SK-N-SH (cell line): ENCODE results near the gene MAP2K5. TPM values are rescaled to one million over a fixed set of nuclear protein-coding genes. Genes with fewer than 3 reads are reported as not detected.

Experiments used
- CTCF ChIA-PET: fragments of 300-600, 350-600 bp; formaldehyde crosslinking; extraction: SDS; loops from one replicate; lab custom pipeline; 2021; lab: Yijun Ruan, JAX
- POLR2A ChIA-PET: fragments of 350-600 bp; sonication (Branson Sonifier 250); formaldehyde crosslinking; extraction: SDS; loops from one replicate; lab custom pipeline; 2020; ENCODE audit warnings: antibody characterized with exemption, inconsistent platforms; lab: Yijun Ruan, JAX
- DNase-seq: peaks from one replicate; pipeline ENCODE4 v3.0.0; 2012
- H2AFZ ChIP-seq: fragments of 200-600 bp; sonication (generic); 2 replicates; pipeline ENCODE4 v1.8.1; 2016; ENCODE audit warnings: antibody characterized with exemption, mild to moderate bottlenecking, low read depth
- H3F3A ChIP-seq: fragments of 200-600 bp; sonication (generic); replicated peaks from 2 replicates; pipeline ENCODE3; 2016; ENCODE audit warnings: antibody characterized with exemption, mild to moderate bottlenecking; ENCODE audit not compliant: insufficient read depth
- H3K27ac ChIP-seq, 2 experiments: fragments of 200-500 bp in 1 of 2; fragments of 200-600 bp in 1 of 2; sonication (Bioruptor generic) in 1 of 2; sonication (generic), shearing (Covaris generic) in 1 of 2; 2 replicates each; pipeline versions ENCODE4 v1.5.1 to v1.6.1; 2014 to 2016; ENCODE audit warnings: low read depth in 2 of 2, inconsistent platforms in 1 of 2, low read length in 1 of 2, mild to moderate bottlenecking in 1 of 2, mixed read lengths in 1 of 2
- H3K27me3 ChIP-seq: fragments of 200-600 bp; sonication (generic), shearing (Covaris generic); 2 replicates; pipeline ENCODE4 v1.6.1; 2016; ENCODE audit warnings: mixed run types; ENCODE audit not compliant: insufficient read depth
- H3K36me3 ChIP-seq, 2 experiments: fragments of 200-500 bp in 1 of 2; fragments of 200-600 bp in 1 of 2; sonication (Bioruptor generic) in 1 of 2; sonication (generic) in 1 of 2; replicated peaks in 1 of 2; 2 replicates each; pipeline versions ENCODE3 to v1.5.1; 2014 to 2016; ENCODE audit warnings: low read length in 1 of 2, mild to moderate bottlenecking in 1 of 2; ENCODE audit not compliant: insufficient read depth in 2 of 2, control insufficient read depth in 1 of 2
- H3K4me1 ChIP-seq, 2 experiments: fragments of 200-500 bp in 1 of 2; fragments of 200-600 bp in 1 of 2; sonication (Bioruptor generic) in 1 of 2; sonication (generic), shearing (Covaris generic) in 1 of 2; 2 replicates each; pipeline versions ENCODE4 v1.5.1 to v1.6.1; 2014 to 2016; ENCODE audit warnings: low read depth in 1 of 2, low read length in 1 of 2, mixed run types in 1 of 2; ENCODE audit not compliant: insufficient read depth in 2 of 2, control insufficient read depth in 1 of 2
- H3K4me2 ChIP-seq: fragments of 200-600 bp; sonication (generic), shearing (Covaris generic); 2 replicates; pipeline ENCODE4 v1.6.1; 2017; ENCODE audit warnings: mixed run types
- H3K4me3 ChIP-seq, 2 experiments: fragments of 200-500 bp in 1 of 2; fragments of 200-600 bp in 1 of 2; sonication (Bioruptor generic) in 1 of 2; sonication (generic), shearing (Covaris generic) in 1 of 2; 2 replicates each; pipeline versions ENCODE4 v1.5.1 to v1.8.1; 2014 to 2016; ENCODE audit warnings: low read depth in 2 of 2, inconsistent platforms in 1 of 2, low read length in 1 of 2, mild to moderate bottlenecking in 1 of 2, mixed read lengths in 1 of 2, moderate library complexity in 1 of 2
- H3K79me2 ChIP-seq: fragments of 200-600 bp; sonication (generic); 2 replicates; pipeline ENCODE4 v1.8.1; 2017; ENCODE audit warnings: mild to moderate bottlenecking; ENCODE audit not compliant: insufficient read depth
- H3K9ac ChIP-seq: fragments of 200-600 bp; sonication (generic); 2 replicates; pipeline ENCODE4 v1.6.1; 2017; ENCODE audit warnings: mixed run types
- H3K9me2 ChIP-seq: fragments of 200-600 bp; sonication (generic); 2 replicates; pipeline ENCODE4 v1.6.1; 2017; ENCODE audit warnings: mixed run types
- H3K9me3 ChIP-seq: fragments of 200-600 bp; sonication (generic); 2 replicates; pipeline ENCODE4 v1.6.1; 2017; ENCODE audit warnings: mixed run types, mild to moderate bottlenecking, moderate library complexity
- H4K20me1 ChIP-seq: fragments of 200-600 bp; sonication (generic); 2 replicates; pipeline ENCODE4 v1.6.1; 2017; ENCODE audit warnings: mild to moderate bottlenecking, mixed run types; ENCODE audit not compliant: insufficient read depth
- CHD2 ChIP-seq: fragments of 150-350 bp; IDR thresholded peaks from 2 replicates; pipeline ENCODE4 v1.6.1; 2018; ENCODE audit warnings: low read length; ENCODE audit not compliant: partially characterized antibody
- CTCF ChIP-seq: fragments of 200-600 bp; sonication (generic); IDR thresholded peaks from 2 replicates; pipeline ENCODE4 v1.6.1; 2017; ENCODE audit warnings: antibody characterized with exemption, mild to moderate bottlenecking, moderate library complexity
- ELF1 ChIP-seq: IDR thresholded peaks from 2 replicates; pipeline ENCODE4 v1.4.0; 2012
- EP300 ChIP-seq, 2 experiments: IDR thresholded peaks; 2 replicates each; pipeline versions ENCODE4 v1.4.0 to v1.6.1; 2012; ENCODE audit warnings: borderline replicate concordance in 1 of 2, low read depth in 1 of 2, low read length in 1 of 2
- FOSL2 ChIP-seq: IDR thresholded peaks from 2 replicates; pipeline ENCODE4 v1.4.0; 2012; ENCODE audit warnings: low read depth, mild to moderate bottlenecking, moderate library complexity, borderline replicate concordance
- FOXJ3 ChIP-seq: sonication (generic); formaldehyde crosslinking; IDR thresholded peaks from 2 replicates; pipeline ENCODE4 v1.5.1; 2020; ENCODE audit warnings: mild to moderate bottlenecking, missing genetic modification reagents
- FOXM1 ChIP-seq: IDR thresholded peaks from 2 replicates; pipeline ENCODE4 v1.4.0; 2012; ENCODE audit warnings: low read depth, mild to moderate bottlenecking
- GABPA ChIP-seq: IDR thresholded peaks from 2 replicates; pipeline ENCODE4 v1.4.0; 2012; ENCODE audit warnings: low read depth, mild to moderate bottlenecking
- GATA2 ChIP-seq: sonication (generic); formaldehyde crosslinking; IDR thresholded peaks from 2 replicates; pipeline ENCODE4 v1.5.0; 2020; ENCODE audit warnings: mild to moderate bottlenecking, missing genetic modification reagents
- MAX ChIP-seq: IDR thresholded peaks from 2 replicates; pipeline ENCODE4 v1.4.0; 2012; ENCODE audit warnings: low read depth
- MXI1 ChIP-seq: IDR thresholded peaks from 2 replicates; pipeline ENCODE4 v1.6.1; 2012; ENCODE audit warnings: mild to moderate bottlenecking, low read depth, low read length, improper control_type of control experiment
- NFIC ChIP-seq: IDR thresholded peaks from 2 replicates; pipeline ENCODE4 v1.4.0; 2012; ENCODE audit warnings: borderline replicate concordance
- POLR2AphosphoS5 ChIP-seq: IDR thresholded peaks from 2 replicates; pipeline ENCODE4 v1.6.1; 2012; ENCODE audit warnings: low read depth, low read length
- RAD21 ChIP-seq: IDR thresholded peaks from 2 replicates; pipeline ENCODE4 v1.6.1; 2012; ENCODE audit warnings: mild to moderate bottlenecking, low read length
- RCOR1 ChIP-seq: fragments of 150-350 bp; IDR thresholded peaks from 2 replicates; pipeline ENCODE4 v1.6.1; 2017; ENCODE audit warnings: antibody characterized with exemption, low read length
- RFX5 ChIP-seq: IDR thresholded peaks from 2 replicates; pipeline ENCODE4 v1.6.1; 2012; ENCODE audit warnings: mild to moderate bottlenecking, improper control_type of control experiment, low read length
- RXRA ChIP-seq: IDR thresholded peaks from 2 replicates; pipeline ENCODE4 v1.4.0; 2012; ENCODE audit warnings: low read depth, mild to moderate bottlenecking, borderline replicate concordance
- SIN3A ChIP-seq: IDR thresholded peaks from 2 replicates; pipeline ENCODE4 v1.6.1; 2012; ENCODE audit warnings: low read depth, mild to moderate bottlenecking, low read length, moderate library complexity, borderline replicate concordance
- TCF12 ChIP-seq: IDR thresholded peaks from 2 replicates; pipeline ENCODE4 v1.4.0; 2012
- TEAD4 ChIP-seq: IDR thresholded peaks from 2 replicates; pipeline ENCODE4 v1.4.0; 2012; ENCODE audit warnings: mild to moderate bottlenecking, borderline replicate concordance; ENCODE audit not compliant: insufficient read depth
- YY1 ChIP-seq: IDR thresholded peaks from 2 replicates; pipeline ENCODE4 v1.4.0; 2012; ENCODE audit warnings: low read depth, mild to moderate bottlenecking
- WGBS: methylation state at CpG from one replicate; pipeline ENCODE4 v1.1.6; 2017; ENCODE audit warnings: low lambda C conversion rate; 5-methylcytosine and 5-hydroxymethylcytosine counted together
- polyA plus RNA-seq, 3 experiments: library from polyadenylated mRNA; depleted of rRNA; stranded (reverse); fragments of >200 nt; gene quantifications; 2 replicates each; pipeline ENCODE4 v1.2.3, GENCODE V29; 2012
- TF ChIP-seq, protein P1 (sequence below): fragments of 150-350 bp; IDR thresholded peaks from 2 replicates; pipeline ENCODE4 v1.6.1; 2016; ENCODE audit warnings: mild to moderate bottlenecking, low read depth, low read length

Gene MAP2K5
- polyA plus RNA-seq, 1 of the 3 experiments (the other 2 are of a cell fraction): 6.2 TPM

- 49% methylated on average over 3 of the region's 3 CpGs for WGBS
- CTCF ChIA-PET: interaction anchor here (0.8 to 2.1 kb wide), 2 partner anchors 55 to 272 kb away, joined by 3 to 8 read pairs; no protein-coding TSS in a partner anchor
These were observed 30.4 kb upstream of the MAP2K5 start for GRCh38 chr15:67512140-67512539.

GRCh38 chr15:67512933-67513714, 29.4 kb upstream of the MAP2K5 start:
- whole genome bisulfite sequencing: 74% methylated on average over 9 of the region's 9 CpGs
- peaks cover 0 to 9% of the 10 kb centered on the region in 2 experiments for H3K36me3 ChIP-seq
- ChIA-PET CTCF (no interaction called here), POLR2A (no interaction called here)
- H3K9me2 ChIP-seq: no peaks in the 10 kb centered on the region
- no peaks in the 10 kb centered on the region for H4K20me1 ChIP-seq
- H2AFZ ChIP-seq: no peak overlapping the region
- H3K9me3 ChIP-seq: no peaks in the 10 kb centered on the region
- H3F3A ChIP-seq: peaks cover 14% of the 10 kb centered on the region
- H3K79me2 ChIP-seq: no peaks in the 10 kb centered on the region
- no peaks in the 10 kb centered on the region for H3K27me3 ChIP-seq
- no peak overlapping the region for H3K9ac ChIP-seq
- no peak overlapping the region for H3K4me3 ChIP-seq
- H3K4me1 ChIP-seq: peaks cover 0 to 12% of the 10 kb centered on the region in 2 experiments; a peak in 1 of 4 replicates
- no peak for DNase-seq
- H3K27ac ChIP-seq: no peak overlapping the region
- no peak overlapping the region for H3K4me2 ChIP-seq
- TF ChIP-seq EP300 (IDR thresholded peaks at IDR 0.05; ENCODE audit: borderline replicate concordance in 1 of 2, low read depth in 1 of 2, low read length in 1 of 2) (no peak), FOSL2 (no peak), RXRA (no peak), RCOR1 (no peak), NFIC (no peak), GATA2 (CRISPR knock-in tag) (no peak), TCF12 (no peak), TEAD4 (no peak), GABPA (no peak), SIN3A (no peak), FOXJ3 (CRISPR knock-in tag) (no peak), RAD21 (no peak), ELF1 (no peak)
- TF ChIP-seq, protein P1, sequence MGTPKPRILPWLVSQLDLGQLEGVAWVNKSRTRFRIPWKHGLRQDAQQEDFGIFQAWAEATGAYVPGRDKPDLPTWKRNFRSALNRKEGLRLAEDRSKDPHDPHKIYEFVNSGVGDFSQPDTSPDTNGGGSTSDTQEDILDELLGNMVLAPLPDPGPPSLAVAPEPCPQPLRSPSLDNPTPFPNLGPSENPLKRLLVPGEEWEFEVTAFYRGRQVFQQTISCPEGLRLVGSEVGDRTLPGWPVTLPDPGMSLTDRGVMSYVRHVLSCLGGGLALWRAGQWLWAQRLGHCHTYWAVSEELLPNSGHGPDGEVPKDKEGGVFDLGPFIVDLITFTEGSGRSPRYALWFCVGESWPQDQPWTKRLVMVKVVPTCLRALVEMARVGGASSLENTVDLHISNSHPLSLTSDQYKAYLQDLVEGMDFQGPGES: no peak

More at GRCh38 chr15:67512140-67512539, 30.4 kb upstream of the MAP2K5 start:
- TF ChIP-seq FOXM1 (no peak), MAX (no peak), CHD2 (no peak), MXI1 (no peak), GATA2 (CRISPR knock-in tag) (no peak), CTCF (no peak), POLR2AphosphoS5 (no peak), YY1 (no peak), TCF12 (no peak), FOXJ3 (CRISPR knock-in tag) (no peak), RFX5 (no peak)
- TF ChIP-seq, protein P1: no peak
- Histone ChIP-seq H3K27ac (no peak overlapping the region), H3K9ac (no peak overlapping the region), H3K9me3 (no peaks in the 10 kb centered on the region), H4K20me1 (no peaks in the 10 kb centered on the region), H3K27me3 (no peaks in the 10 kb centered on the region), H2AFZ (no peak overlapping the region), H3K9me2 (no peaks in the 10 kb centered on the region), H3K36me3 (peaks cover 0 to 9% of the 10 kb centered on the region in 2 experiments), H3K4me2 (no peak overlapping the region), H3K79me2 (no peaks in the 10 kb centered on the region), H3F3A (peaks cover 14% of the 10 kb centered on the region), H3K4me1 (peaks cover 0 to 12% of the 10 kb centered on the region in 2 experiments; a peak in 1 of 4 replicates), H3K4me3 (no peak overlapping the region)
- no peak for DNase-seq
- POLR2A ChIA-PET: no interaction called here
